GM21360 (cell line): ENCODE data around the gene KIAA1549.
"Not testable (repeated sequence)": the region's sequence is repeated elsewhere in the genome, so short reads cannot be mapped to it uniquely, and the experiment has no call there.

Experiments
- ATAC-seq: cut with Tn5 transposase; IDR thresholded peaks from one replicate; pipeline ENCODE4 v1.9.1; 2021; ENCODE audit warnings: mild to moderate bottlenecking, moderate library complexity; ENCODE audit not compliant: unreplicated experiment

Gene KIAA1549

DNA sequence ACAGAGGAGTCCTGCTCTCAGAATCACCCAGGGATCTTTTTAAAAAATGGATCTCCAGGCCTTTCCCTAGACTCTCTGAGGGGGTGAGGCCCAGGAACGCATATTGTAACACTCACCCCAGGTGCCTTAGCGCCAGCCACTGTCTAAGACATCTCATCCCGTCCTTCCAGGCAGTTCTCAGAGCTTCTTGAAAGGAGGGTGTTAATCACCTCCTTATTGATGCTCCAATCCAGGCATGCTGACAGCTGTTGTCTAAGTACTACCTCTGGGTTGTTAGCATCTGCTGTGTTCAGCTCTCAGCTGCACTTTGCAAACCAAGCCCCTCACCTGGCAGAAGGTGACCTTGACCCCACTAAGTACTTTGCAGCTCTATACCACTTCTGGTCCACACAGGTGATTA lies 36.0 kb downstream of the KIAA1549 start:
- no peak for ATAC-seq

DNA sequence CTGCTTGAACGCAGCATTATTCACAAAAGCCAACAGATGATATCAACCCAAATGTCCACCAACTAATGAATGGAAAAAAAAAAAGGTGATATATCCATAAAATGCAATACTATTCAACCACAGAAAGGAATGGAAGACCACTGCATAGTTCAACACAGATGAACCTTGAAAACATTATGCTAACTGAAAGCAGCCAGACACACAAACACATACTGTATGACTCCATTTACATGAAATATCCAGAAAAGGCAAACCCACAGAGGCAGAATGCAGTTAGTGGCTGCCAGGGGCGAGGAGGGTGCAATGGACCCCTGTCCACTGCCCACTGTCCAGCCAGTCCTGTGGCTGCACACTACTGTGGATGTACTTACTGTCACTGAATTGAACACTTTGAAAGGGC lies 36.6 kb downstream of the KIAA1549 start:
- no peak for ATAC-seq

DNA sequence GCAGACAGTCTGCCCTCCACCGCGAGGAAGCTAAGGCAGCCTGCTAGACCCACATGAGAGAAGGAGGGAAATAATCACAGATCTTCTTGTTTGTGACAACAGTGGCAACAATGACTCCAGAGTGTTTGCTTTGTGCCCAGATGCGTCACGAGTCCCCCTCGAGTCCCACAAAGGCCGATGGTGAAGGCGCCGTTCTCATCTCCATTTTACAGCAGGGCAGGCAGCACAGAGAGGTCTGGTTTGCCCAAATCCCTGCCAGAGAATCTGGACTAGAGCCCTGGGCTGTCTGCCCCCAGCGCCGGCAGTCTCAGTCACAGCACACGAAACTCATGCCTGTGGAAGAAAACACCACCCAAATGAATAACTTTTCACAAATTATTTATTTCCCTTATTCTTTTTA lies 38.1 kb downstream of the KIAA1549 start:
- ATAC-seq, result no peak

DNA sequence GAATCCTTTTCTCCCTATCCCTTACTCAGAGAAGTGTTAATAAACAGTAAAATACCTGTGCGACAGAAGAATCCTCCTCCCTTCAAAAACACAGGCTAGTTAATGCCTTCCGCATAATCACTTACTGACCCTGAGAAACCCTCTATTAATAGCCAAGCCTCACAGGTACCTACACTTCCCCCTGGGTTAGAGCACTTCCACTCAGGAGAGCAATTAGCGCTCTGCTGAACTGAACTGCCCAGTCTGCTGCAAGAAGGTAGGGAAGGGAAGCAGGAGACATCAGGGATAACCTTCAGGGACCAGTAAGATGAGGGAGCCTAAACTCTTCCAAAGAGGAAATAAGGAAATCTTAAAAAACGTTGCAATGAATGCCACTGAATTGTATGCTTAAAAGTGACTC lies 39.6 kb downstream of the KIAA1549 start:
- no peak for ATAC-seq

DNA sequence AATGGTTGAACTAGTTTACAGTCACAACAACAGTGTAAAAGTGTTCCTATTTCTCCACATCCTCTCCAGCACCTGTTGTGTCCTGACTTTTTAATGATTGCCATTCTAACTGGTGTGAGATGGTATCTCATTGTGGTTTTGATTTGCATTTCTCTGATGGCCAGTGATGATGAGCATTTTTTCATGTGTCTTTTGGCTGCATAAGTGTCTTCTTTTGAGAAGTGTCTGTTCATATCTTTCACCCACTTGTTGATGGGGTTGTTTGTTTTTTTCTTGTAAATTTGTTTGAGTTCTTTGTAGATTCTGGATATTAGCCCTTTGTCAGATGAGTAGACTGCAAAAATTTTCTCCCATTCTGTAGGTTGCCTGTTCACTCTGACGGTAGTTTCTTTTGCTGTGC lies 40.6 kb downstream of the KIAA1549 start:
- not testable (repeated sequence) for ATAC-seq

DNA sequence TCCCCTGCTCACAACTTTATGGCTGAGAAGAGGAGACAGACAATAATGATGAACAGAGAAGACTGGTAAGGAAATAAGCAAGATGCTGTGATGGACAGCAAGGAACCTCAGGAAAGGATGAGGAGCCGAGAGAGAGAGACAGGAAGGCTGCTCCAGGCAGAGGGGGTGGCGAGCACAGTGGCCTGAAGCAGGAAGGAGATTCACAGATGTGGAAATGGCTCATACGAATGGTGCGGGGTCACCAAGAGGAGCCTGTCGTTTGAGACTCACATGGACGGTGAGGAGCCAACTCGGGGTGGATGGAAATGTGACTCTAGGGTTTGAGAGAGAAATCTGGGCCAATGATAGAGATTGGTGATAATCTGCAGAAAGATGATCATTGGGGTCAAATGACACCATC lies 43.7 kb downstream of the KIAA1549 start:
- ATAC-seq, result no peak

GRCh38 chr7:138935465-138936011 lies 45.7 kb downstream of the KIAA1549 start:
- no peak for ATAC-seq

DNA sequence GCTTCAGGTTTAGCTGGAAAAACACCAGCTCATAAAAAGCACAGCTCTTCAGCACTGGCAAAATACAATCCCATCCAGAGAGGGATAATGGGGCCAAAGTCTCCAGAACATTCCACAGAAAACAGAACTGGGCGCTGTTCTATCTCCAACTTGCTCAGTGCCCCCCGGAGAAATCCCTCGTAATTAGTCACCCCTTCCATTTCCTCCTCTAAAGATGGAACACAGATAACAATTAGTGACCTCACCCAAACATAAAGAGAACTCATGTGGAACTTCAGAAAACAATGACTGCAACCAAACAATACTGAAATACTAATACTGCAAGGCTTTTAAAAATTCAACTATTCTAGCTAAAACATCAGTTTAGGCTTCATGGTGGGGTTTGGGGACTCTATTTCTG lies 46.3 kb downstream of the KIAA1549 start:
- ATAC-seq, result no peak

DNA sequence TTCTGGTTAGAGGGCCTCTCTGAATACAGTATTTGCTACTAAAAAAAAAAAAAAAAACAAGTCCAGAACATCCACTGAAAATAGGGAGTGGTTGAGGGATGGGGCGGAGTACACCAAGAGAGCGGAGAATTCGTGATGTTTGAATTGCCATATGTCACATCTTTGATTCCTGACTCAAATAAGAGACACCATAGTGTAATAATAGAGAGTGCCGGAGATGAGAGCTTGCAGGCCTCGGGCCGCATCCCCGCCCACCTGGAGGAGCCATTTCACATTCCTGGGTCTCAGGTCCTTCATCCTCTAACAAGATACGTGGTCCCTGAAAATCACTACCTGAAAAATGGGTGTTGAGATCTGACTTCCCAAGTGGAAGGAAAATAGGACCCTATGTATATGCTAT lies 46.8 kb downstream of the KIAA1549 start:
- no peak for ATAC-seq

DNA sequence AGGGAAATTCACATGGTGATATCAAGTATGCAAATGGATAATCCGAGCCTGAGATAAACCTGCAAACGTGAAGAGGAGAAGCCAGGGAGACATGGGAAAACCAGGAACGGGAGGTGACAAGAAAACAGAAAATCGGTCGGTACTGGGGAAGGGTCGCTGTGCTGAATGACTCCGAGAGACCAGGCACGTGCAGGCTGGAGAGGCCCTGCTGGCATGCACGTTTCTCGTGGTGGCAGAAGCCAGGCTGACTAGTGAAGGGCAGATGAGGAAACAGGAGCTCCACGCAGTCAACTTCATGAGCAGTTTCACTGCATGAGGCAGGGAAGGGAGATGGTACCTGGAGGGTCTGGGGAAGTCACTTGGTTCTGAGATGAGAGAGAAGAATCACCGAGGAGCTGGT lies 48.3 kb downstream of the KIAA1549 start:
- no peak for ATAC-seq

DNA sequence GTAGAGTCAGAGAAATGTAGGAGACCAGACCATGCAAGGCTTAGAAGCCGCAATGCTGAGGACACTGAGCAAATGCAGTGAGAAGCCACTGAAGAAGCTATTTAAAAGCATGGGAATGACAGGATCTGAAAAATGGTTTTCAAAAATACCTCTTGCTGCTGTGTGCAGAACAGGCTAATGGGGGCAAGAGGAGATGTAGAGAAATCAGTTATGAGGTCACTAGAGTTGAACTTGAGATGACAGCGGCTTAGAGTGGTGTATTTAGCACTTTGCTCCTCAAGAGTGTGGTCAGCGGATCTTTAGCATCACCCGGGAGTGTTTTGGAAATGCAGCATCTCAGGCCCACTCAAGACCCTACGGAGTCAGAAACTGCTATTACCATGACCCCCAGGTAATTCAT lies 48.8 kb downstream of the KIAA1549 start:
- ATAC-seq, result no peak

GRCh38 chr7:138929969-138930368 lies 51.2 kb downstream of the KIAA1549 start:
- ATAC-seq, result no peak

GRCh38 chr7:138926241-138926612 lies 55.0 kb downstream of the KIAA1549 start:
- ATAC-seq, result no peak

DNA sequence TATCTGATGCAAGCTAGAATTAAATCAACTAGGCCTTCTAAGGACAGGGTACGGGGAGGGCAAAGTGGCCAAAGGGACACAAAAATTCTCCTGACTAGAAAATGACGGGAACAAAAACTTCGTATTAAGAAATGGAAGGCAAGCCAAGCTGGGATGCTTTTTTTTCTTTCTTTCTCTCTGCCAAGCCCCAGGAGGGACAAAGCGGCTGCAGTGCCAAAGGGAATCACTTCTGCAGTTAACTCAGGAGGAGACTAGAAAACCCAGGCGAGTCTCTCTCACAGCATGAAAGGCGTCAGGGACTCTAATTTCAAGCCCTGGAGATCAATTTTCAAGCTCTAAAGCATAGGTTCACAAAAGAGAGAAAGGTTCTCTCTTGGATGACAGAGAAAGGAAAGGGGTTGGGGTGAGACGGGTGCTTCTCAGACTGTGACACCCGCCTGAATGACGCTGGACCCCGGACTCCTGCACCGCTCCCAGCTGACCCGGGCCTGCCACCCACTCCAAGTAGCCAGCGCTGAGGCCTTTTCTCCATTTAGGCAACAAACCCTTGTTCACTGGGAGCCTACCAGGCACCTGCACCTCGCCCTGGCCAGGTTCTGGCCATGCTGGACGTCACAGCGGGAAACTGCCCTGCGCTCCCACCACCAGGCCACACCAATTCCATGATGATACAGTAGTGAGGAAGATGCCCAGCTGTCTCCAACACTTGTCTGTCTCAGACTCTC lies 56.5 kb downstream of the KIAA1549 start:
- ATAC-seq, result no peak

GRCh38 chr7:138921277-138921676 lies 59.9 kb downstream of the KIAA1549 start:
- no peak for ATAC-seq

DNA sequence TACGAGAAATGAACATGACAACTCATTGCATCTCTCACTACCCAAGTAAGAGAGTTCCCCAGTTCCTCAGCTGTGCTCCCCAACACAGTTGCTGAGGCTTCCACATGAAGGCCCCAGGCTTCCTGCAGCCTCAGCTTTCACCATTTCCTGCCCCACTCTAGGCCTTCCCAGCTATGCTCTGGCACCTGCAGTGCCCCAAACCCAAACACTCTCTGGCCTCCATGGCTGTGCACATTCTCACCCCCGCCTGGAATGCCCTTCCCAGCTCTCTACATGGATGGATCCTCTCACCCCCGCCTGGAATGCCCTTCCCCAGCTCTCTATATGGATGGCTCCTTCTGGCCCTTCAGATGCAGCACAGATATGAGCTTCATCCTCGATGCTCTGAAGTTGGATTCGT lies 61.3 kb downstream of the KIAA1549 start:
- ATAC-seq, result no peak

DNA sequence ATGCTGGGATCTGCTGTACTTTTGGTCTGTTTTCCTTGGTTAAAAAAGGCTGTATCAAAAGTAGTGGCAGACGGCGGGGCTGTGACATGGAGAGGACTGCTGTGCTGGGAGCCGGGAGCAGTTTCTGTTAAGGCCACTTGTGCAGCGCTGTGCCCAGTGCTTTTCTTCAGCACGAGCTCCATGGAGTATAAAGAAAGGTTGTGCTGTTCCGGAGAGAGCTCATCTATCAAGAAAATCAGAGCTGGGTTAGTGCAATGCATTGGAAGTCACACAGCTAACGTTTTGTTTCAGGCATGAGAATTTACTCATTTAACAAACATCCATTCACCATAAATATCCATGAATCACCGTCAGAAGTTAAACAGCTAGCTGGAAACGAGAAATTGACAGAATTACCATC lies 62.0 kb downstream of the KIAA1549 start:
- no peak for ATAC-seq

DNA sequence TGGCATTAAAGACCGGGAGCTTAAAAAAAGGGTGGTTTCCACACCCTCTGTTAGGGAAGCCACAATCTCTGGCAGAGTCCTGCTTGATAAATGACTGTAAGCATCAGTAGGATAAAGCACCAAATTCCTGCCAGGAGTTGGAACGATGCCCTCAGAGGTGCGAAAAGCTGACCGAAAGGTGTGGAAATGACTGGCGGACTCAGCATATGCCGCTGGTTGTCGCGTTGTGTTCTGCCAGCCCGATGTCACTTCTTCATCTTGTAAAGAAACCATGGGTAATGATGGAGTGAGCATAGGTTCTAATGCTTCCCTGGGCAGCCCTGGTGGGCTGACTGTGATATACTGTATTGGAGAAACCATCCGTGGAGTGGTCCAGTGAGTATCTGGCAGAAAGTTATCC lies 62.4 kb downstream of the KIAA1549 start:
- no peak for ATAC-seq

DNA sequence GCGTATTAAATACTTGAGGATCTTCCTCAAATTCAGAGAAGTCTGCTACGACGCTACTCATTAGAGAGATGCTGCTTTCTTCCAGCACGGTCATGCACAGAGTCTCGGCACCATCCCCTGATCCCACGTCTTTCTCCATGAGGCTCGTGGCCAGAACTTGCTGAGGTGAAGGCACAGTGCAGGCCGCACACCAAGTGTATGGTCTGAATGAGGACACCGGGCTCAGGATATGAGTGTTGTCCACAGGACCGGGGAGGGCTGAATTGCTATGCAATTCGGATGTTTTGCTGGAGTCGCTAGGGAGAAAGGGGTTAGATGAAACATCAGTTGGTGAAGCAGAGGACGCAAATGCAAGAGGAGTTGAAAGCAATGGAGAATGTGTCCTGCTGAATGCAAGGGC lies 63.0 kb downstream of the KIAA1549 start:
- no peak for ATAC-seq

- ATAC-seq, result no peak
Observed at GRCh38 chr7:138917771-138918170, 63.4 kb downstream of the KIAA1549 start.

DNA sequence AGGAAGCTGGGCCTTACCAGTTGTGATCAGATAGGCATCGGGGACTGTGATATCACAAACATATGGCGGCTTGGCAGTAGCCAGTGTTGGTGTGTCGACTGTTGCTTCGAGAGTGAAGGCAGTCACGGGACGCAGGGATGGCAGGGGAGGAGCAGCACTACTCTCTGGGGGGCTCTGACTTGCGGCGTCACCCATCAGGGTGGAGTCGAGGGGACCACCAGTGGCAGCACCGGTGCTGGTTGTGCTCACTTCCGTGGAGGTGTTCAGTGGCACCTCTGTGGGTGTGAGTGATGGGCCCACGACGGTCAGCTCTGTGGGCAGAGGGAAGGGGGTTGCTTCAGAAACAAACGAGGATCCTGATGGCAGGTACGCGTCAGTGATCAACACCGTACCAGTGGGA lies 64.5 kb downstream of the KIAA1549 start:
- no peak for ATAC-seq

GRCh38 chr7:138916275-138916674 lies 64.9 kb downstream of the KIAA1549 start:
- no peak for ATAC-seq

GRCh38 chr7:138913783-138914182 lies 67.4 kb downstream of the KIAA1549 start:
- ATAC-seq, result no peak
